Kidney epithelial cell (primary cell): ENCODE results near the gene TBXA2R. TPM values are rescaled to one million over a fixed set of nuclear protein-coding genes. Genes with fewer than 3 reads are reported as not detected.
A peak's percentile ranks its signal among the peaks of the same experiment; 100 is the strongest.
"Not testable (repeated sequence)": the region's sequence is repeated elsewhere in the genome, so short reads cannot be mapped to it uniquely, and the experiment has no call there.

Experiments used
- DNase-seq: peaks from one replicate; pipeline ENCODE4 v3.0.0-alpha.2; 2010; ENCODE audit warnings: low read depth
- H3K27me3 ChIP-seq: 2 replicates; pipeline ENCODE4 v1.6.0; 2011; ENCODE audit warnings: low read length; ENCODE audit not compliant: control insufficient read depth, insufficient read depth
- H3K36me3 ChIP-seq: 2 replicates; pipeline ENCODE4 v1.5.1; 2011; ENCODE audit warnings: low read length; ENCODE audit not compliant: control insufficient read depth, insufficient read depth
- H3K4me3 ChIP-seq: 2 replicates; pipeline ENCODE4 v1.5.1; 2011; ENCODE audit warnings: low read depth, mild to moderate bottlenecking, control low read depth, low read length
- total RNA-seq: library from RNA; depleted of rRNA; stranded (reverse); fragments of >200 nt; gene quantifications from 2 replicates; pipeline ENCODE4 v1.2.3, GENCODE V29; 2015
- TF ChIP-seq, protein P1 (sequence below): IDR thresholded peaks from 2 replicates; pipeline ENCODE4 v1.5.1; 2011; ENCODE audit warnings: mild to moderate bottlenecking, moderate library complexity, low read length, control low read depth, inconsistent platforms; ENCODE audit not compliant: insufficient read depth, poor library complexity, severe bottlenecking

The TBXA2R gene
- total RNA-seq, 1 donor from 2014 or later = 0.04 TPM

DNA sequence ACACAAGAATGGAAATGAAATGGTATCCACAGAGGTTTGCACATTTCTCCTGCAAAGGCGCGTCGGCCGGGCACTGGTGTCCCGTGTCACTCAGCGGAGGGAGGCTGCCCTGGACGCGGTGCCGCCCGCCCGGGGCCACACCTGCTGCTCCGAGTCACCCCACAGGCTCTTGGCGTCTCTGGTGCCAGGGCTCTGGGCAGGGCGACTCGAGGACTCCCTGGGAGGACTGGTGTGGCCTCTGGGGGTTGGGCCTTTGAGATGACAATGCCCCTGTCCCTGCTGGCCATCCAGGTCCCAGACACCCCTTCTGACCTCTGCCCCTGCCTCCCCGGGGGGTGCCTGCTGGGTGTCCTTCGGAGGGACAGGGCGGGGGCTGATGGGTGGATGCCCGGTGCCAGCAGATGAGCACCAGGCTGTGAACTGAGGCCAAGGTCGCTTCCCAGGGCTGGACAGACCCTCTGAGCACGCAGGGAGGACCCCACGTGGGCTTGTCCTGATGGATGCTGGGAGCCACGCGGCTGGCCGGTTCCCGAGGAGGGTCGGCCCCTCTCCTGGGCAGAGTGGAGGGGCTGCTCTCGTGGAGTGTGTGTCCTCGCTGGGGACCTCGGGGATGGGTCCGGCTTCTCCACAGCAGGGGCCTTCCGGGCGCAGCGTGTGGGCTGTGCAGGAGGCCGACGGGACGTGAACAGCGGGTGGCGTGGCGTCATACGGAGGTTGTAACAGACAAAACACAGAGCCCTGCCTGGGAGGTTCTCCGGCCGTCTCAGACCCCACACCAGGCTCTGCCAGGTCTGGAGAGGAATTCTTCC, 24.6 kb upstream of the TBXA2R start:
- TF ChIP-seq, protein P1, sequence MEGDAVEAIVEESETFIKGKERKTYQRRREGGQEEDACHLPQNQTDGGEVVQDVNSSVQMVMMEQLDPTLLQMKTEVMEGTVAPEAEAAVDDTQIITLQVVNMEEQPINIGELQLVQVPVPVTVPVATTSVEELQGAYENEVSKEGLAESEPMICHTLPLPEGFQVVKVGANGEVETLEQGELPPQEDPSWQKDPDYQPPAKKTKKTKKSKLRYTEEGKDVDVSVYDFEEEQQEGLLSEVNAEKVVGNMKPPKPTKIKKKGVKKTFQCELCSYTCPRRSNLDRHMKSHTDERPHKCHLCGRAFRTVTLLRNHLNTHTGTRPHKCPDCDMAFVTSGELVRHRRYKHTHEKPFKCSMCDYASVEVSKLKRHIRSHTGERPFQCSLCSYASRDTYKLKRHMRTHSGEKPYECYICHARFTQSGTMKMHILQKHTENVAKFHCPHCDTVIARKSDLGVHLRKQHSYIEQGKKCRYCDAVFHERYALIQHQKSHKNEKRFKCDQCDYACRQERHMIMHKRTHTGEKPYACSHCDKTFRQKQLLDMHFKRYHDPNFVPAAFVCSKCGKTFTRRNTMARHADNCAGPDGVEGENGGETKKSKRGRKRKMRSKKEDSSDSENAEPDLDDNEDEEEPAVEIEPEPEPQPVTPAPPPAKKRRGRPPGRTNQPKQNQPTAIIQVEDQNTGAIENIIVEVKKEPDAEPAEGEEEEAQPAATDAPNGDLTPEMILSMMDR = no peak
- Histone ChIP-seq H3K4me3 (no peak overlapping the region), H3K27me3 (no peaks in the 10 kb centered on the region), H3K36me3 (peaks cover 2% of the 10 kb centered on the region)
- DNase-seq = no peak

DNA sequence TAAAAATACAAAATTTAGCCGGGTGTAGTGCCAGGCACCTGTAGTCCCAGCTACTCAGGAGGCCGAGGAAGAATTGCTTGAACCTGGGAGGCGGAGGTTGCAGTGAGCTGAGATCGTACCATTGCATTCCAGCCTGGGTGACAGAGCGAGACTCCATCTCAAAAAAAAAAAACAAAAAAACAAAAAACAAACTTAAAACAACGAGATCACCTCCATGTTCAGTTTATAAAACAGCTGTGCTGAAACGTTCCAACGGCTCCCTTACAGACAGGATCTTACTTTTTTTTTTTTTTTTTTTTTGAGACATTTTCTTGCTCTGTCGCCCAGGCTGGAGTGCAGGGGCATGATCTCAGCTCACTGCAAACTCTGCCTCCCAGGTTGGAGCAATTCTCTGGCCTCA, 22.1 kb upstream of the TBXA2R start:
- not testable (repeated sequence) for H3K36me3 ChIP-seq, H3K4me3 ChIP-seq, H3K27me3 ChIP-seq, DNase-seq

DNA sequence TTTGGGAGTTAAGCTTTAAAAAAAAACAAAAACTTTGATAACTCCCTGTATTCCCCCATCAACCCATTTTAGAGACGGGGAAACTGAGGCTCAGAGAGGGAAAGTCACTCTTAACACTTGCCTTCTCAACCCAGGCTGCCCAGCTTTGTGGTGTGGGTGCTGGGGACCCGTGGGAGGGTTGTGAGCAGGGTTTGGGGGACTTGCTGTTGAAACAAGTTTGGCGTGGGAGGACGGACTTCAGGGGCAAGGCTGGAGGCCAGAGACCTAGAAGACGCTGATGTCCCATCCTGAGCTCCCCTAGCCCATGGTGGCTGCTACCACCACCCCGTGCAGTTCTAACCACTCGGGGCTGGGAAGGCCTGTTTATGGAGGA, 20.7 kb upstream of the TBXA2R start:
- no peak overlapping the region for H3K4me3 ChIP-seq
- H3K27me3 ChIP-seq = no peaks in the 10 kb centered on the region
- peaks cover 2% of the 10 kb centered on the region for H3K36me3 ChIP-seq
- no peak for DNase-seq
- TF ChIP-seq, protein P1 = no peak

DNA sequence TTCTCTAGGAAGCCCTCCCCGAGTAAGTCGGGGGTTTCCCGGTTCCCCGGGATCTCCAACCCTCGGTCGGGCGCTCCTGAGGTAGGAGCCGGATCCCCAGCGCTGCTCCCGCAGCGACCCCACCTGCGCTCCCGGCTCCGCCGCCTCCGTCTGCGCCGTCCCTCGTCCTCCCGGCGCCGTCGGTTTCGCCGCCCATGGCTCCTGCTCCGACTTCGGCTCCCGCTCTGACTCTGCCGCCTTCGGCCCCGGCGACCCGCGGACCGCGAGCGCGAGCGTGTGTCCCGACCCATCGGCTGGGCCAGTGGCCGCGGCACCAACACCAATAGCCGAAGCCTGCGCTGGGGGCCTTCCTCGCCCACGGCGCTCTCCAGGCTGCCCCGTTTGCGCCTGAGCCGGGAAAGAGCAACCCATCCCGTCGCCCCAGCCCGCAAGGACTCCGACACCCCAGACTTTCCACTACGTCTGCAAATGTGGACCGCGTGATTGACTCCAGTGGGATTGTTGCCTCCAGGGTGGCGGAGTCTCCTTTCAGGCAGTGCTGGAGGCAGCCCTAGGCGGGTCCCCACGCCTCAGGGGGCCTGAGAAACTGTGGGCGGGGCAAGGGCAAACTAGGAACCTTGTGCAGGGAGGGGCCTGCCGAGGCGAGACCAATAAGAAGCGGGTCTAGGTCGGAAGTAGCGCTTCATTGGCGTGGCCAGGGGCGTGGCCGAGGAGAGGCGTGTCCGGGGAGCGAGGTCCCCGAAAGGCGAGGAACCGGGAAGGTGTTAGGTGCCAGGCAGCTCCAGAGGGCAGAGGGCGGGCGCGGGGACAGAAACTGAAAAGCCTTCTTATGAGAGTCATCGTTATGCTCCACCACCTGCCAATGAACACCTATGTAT, 20.0 kb upstream of the TBXA2R start, which contains the start of gene CACTIN:
TSS of gene CACTIN (minus strand) at position 318 of the 878 bp plus-strand sequence. CDS start at position 290, 28 bp downstream.
- TF ChIP-seq, protein P1 = no peak
- Histone ChIP-seq H3K27me3 (no peaks in the 10 kb centered on the region), H3K36me3 (peaks cover 2% of the 10 kb centered on the region), H3K4me3 (peak within 1 kb of the TSS; percentile 93)
- peak; percentile 93 for DNase-seq

DNA sequence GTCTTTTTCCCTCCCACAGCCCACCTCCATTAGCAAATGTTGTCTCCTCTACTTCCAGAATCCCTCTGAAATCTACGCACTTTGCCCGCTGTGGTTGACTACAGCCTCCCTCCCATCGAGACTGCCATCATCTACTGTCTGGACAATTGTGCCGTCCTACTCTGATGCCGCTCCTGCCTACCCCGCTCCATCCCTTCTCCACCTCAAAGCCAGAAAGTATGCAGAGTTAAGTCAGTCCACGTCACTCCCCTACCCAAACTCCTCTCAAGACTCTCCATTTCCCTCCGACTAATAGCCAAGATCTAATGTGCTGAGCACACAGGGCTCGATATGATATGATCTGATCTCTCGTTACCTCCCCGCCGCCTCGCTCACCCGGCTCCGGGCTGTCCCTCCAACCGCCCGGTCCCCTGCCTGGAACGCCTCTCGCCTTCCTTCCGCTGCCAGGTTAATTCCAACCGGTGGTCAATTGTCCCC, 19.4 kb upstream of the TBXA2R start:
- TF ChIP-seq, protein P1 = no peak
- Histone ChIP-seq H3K36me3 (no peaks in the 10 kb centered on the region), H3K27me3 (no peaks in the 10 kb centered on the region), H3K4me3 (peak overlapping the region; percentile 93)
- DNase-seq = no peak

DNA sequence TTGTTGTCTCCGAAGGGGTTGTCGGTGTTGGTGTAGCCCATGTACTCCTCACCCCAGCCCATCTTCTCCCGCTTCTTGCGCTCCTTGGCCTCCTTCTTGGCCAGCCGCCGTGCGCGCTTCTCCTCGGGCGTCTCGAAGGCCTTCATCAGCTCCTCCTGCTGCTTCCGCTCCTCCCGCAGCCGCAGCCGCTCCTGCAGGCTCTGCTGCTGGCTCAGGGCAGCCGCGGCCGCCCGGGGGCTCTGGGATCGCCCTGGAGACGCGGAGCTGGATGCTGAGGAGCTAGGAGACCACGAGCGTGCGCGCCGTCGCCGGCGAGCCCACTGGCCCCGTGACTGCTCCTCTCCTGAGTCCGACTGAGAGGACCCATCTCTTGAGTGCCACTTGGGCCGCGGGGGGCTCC, 17.0 kb upstream of the TBXA2R start:
- no peak for DNase-seq
- Histone ChIP-seq H3K36me3 (no peaks in the 10 kb centered on the region), H3K4me3 (no peak overlapping the region), H3K27me3 (no peaks in the 10 kb centered on the region)
- TF ChIP-seq, protein P1 = no peak
